Epithelial cell of proximal tubule (primary cell): ENCODE measurements around the gene MTHFD1L. TPM values are rescaled to one million over a fixed set of nuclear protein-coding genes. Genes with fewer than 3 reads are reported as not detected.
"Not testable (repeated sequence)": the region's sequence is repeated elsewhere in the genome, so short reads cannot be mapped to it uniquely, and the experiment has no call there.

Source experiments
- DNase-seq: peaks from one replicate; pipeline ENCODE4 v3.0.0-alpha.2; 2011; ENCODE audit warnings: low read depth
- H3K4me3 ChIP-seq: 2 replicates; pipeline ENCODE4 v1.5.1; 2011; ENCODE audit warnings: low read depth, mild to moderate bottlenecking, low read length
- total RNA-seq: library from RNA; depleted of rRNA; stranded (reverse); fragments of >200 nt; gene quantifications from 2 replicates; pipeline ENCODE4 v1.2.3, GENCODE V29; 2015
- TF ChIP-seq, protein P1 (sequence below): conservative IDR thresholded peaks from 2 replicates; pipeline ENCODE4 v1.5.1; 2012; ENCODE audit warnings: low read depth, mild to moderate bottlenecking, low read length

The MTHFD1L gene
- total RNA-seq, 1 donor from 2014 or later = 39.5 TPM

DNA sequence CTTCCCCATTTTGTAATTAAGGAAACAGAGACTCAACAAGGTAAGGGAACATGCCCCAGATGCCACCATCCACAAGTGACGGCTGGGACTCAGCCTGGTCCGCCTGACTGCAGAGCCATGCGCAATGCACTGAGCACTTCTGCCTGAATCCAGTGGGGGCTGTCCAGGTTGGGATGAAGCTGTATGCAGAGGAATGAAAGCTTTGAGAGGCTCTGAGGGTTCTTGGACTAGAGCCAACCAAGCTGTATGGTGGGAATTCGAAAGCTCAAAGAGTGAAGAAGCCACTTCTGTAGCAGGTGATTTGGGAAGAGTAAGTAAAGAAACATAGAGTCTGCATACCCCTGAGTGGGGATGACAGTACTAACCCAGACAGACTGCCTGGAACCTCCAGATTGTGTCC is 246.6 kb downstream of the MTHFD1L start:
- TF ChIP-seq, protein P1, sequence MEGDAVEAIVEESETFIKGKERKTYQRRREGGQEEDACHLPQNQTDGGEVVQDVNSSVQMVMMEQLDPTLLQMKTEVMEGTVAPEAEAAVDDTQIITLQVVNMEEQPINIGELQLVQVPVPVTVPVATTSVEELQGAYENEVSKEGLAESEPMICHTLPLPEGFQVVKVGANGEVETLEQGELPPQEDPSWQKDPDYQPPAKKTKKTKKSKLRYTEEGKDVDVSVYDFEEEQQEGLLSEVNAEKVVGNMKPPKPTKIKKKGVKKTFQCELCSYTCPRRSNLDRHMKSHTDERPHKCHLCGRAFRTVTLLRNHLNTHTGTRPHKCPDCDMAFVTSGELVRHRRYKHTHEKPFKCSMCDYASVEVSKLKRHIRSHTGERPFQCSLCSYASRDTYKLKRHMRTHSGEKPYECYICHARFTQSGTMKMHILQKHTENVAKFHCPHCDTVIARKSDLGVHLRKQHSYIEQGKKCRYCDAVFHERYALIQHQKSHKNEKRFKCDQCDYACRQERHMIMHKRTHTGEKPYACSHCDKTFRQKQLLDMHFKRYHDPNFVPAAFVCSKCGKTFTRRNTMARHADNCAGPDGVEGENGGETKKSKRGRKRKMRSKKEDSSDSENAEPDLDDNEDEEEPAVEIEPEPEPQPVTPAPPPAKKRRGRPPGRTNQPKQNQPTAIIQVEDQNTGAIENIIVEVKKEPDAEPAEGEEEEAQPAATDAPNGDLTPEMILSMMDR = no peak
- no peak for DNase-seq
- H3K4me3 ChIP-seq = no peak overlapping the region

DNA sequence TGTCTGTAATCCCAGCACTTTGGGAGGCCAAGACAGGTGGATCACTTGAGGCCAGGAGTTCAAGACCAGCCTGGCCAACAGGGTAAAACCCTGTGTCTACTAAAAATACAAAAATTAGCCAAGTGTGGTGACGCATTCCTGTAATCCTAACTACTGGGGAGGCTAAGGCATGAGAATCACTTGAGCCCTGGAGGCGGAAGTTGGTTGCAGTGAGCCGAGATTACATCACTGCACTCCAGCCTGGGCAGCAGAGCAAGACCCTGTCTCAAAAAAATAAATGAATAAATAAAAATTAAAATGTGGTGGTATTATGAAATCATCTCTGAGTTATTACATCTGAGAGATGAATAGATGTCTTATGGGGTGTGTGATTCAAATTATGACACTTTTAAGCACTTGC is 247.4 kb downstream of the MTHFD1L start:
- DNase-seq, H3K4me3 ChIP-seq: not testable (repeated sequence)

DNA sequence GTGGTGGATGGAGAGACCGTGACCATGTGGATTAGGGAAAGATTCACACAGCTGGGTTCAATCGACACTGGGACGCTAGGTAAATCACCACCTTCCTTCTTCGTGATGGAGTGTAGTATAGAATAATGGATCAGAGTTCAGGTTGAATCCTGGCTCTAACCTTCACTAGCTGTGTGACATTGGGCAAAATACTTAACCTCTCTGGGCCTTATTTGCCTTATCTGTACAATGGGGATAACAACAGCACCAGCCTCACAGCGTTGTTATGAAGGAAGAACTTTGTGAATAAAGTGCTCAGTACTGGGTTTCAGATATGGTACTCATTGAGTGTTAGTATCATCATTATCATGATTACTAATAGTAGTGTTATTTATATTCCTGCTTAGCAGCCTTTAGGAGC is 248.1 kb downstream of the MTHFD1L start:
- DNase-seq = no peak
- TF ChIP-seq, protein P1 = no peak
- no peak overlapping the region for H3K4me3 ChIP-seq

DNA sequence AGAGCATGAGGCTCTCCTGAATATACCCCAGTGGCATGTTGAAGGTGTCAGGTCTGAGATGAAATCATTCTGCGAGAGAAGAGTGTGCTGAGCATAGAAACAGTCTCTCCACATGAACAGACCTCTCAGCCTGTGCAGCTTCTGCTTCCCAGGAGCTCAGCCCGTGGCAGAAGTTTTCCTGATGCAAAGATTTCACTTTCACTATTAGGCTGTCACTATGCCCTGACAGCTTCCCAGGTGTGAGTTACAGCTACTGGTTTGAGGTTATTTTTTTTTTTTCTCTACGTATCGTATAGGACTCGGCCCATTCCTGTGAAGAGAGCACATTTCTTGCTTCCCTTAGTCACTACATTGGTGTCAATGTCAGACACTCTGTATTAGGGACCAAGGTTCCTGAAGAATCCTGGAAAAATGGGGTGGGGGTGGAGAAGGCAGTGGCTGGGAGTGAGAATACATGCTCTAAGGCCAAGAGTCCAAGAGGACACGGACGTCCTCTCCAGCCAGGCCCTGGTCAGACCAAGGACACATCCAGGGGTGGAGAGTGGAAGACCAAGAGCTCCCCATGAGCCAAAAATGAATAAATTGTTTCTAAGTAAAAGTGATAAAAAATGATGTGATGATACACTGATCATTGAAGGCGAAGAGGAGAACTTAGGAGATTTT is 253.1 kb downstream of the MTHFD1L start:
- no peak overlapping the region for H3K4me3 ChIP-seq
- no peak for DNase-seq
- TF ChIP-seq, protein P1 = no peak

DNA sequence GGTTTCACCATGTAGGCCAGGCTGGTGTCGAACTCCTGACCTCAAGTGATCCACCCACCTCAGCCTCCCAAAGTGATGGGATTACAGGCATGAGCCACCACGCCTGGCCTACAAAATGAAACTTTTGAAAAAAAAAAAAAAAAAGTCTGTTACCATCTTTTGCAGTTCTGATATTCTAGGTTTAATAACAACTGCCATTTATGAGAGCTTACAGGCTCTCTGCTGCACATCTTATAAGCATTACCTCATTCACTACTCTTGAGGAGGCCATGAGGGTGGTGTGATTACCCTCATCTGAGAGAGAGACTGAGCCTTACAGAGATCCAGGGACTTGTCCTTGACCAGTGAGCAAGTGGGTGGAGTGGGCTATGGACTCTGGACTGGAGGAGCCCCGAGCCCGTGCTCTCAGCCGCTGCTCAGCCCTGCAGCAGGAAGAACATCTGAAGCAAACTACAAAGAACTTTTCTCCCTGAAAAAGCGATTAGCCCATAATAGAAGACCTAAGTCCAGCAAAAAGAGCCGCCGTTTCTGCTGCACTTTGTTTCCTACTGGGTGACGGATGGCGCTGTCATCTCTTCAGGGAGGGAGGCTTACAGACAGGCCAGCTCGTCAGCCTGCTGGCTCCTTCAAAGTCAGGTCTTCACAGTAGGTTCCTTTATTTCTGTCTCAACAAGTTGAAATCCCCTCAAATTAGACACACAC is 254.5 kb downstream of the MTHFD1L start:
- TF ChIP-seq, protein P1 = no peak
- no peak for DNase-seq
- H3K4me3 ChIP-seq = no peak overlapping the region

DNA sequence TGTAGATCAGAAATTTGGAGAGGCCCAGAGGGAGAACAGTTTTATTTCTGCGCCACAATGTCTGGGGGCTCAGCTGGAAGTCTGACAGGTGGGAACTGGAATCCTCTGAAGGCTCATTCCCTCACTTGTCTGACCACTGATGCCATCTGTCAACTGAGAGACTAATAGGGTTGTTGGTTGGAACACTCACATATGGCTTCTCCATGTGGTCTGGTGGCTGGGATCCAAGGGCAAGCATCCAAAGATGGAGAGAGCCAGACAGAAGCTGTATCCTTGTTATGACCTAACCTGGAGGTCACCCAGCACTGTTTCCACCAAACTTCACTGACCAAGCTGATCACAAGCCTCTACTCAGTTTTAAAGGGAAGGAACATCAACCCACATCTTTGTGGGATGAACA is 256.4 kb downstream of the MTHFD1L start:
- DNase-seq = no peak
- H3K4me3 ChIP-seq = no peak overlapping the region
- TF ChIP-seq, protein P1 = no peak

DNA sequence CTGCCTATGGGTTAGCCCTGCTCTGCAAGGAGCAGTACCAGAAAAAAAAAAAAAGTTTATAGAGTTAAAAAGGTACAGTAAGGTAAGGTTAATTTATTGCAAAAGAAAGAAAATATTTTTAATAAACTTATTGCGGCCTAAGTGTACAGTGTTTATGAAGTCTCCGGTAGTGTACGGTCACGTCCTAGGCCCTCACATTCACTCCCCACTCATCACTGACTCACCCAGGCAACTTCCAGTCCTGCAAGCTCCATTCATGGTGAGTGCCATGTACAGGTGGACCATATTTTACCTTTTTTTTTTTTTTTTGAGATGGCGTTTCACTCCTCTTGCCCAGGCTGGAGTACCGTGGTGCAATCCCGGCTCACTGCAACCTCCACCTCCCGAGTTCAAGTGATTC is 258.1 kb downstream of the MTHFD1L start:
- not testable (repeated sequence) for H3K4me3 ChIP-seq, DNase-seq

DNA sequence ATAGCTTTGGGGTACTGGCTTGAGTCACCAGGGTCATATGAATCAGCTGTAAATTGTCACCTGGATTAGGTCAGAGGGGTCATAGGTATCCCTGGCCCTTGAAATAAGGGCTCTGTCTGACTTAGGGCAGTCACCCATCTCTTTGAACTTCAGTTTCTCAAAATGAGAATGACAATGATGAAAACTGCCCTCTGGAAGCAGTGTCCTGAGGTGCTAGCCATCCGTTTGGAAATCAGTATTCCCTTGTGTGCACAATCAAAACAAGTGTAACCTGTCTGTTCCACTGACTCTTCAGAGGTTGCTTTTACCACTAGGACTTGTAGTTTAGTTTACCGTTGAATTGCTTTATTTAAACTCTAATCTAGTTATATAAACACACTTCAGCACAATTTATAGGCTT is 259.7 kb downstream of the MTHFD1L start:
- not testable (repeated sequence) for DNase-seq, H3K4me3 ChIP-seq

DNA sequence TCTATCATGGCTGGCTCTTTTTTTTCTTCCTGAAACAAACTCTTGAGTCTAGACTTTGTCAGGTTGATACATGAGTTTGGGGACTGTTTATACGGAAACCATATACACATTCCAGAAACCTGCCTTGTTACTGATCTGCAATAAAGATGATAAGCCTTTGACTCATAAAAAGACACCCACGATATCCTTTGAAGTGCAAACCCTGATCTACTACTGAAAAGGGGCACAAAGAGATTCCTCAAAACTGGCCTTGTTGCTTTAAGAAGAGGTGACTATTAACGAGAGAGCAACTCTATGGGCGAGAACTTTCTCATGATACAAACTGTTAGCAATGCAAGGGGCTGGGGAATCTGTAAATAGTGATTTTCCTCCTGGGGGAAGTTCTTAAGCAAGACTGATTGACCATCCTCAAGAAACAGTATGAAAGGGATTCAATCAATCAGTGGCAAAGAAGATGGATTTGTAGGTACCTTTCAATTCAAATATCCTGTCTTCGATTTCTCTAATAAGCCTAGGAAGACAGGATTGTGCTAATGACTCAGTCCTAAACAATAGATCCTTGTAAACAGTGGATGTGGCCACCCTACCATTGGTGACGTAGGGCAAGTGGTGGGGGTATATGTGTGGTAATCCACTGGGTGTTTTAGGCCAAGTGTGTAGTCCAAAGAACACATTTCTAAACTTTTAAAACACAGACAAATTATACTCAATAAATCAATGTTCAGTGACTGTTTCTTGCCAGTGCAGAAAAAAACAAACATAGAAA is 260.3 kb downstream of the MTHFD1L start:
- not testable (repeated sequence) for DNase-seq, H3K4me3 ChIP-seq

DNA sequence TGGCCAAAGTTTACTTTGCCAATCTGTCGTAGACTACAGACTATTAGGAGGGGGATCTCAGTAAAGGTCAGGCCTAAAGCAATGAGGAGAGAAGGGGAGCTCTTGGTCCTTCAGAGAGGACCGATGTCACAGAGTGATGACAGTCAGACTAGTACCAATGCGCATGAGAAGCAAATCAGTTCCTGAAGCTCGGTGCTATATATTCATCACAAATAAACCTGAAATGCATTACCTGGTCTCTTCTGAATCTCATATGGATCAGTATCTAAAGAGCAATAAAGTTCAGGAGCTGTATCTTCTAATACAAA is 260.9 kb downstream of the MTHFD1L start:
- not testable (repeated sequence) for DNase-seq

DNA sequence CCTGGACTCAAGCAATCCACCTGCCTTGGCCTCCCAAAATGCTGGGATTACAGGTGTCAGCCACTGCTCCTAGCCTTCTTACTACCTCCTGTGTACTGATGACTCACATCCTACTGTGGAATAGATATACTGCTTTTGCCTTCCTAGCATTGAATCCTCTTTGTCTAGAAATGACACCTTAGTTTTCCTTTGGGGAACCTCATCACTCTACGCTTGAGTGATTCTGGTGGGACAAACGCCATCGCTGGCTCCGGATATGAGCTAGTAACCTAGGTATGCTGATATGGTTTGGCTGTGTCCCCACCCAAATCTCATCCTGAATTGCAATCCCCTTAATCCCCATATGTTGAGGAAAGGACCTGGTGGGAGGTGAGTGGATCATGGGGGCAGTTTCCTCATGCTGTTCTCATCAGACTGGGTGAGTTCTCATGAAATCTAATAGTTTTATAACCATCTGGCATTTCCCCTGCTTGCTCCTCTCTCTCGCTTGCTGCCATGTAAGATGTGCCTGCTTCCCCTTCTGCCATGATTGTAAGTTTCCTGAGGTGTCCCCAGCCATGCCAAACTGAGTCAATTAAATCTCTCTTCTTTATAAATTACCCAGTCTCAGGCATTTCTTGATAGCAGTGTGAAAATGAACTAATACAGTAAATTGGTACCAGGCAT is 261.8 kb downstream of the MTHFD1L start:
- H3K4me3 ChIP-seq, DNase-seq: not testable (repeated sequence)

More for the DNA sequence above, 260.9 kb downstream of the MTHFD1L start:
- not testable (repeated sequence) for H3K4me3 ChIP-seq
